Activated gamma-delta T cell treated with anti-CD3 and anti-CD28 coated beads, Interleukin-2, amount 50 U/mL, for 16 hours (primary cell): Measurements from ENCODE around the gene TEX30.
"Not testable (repeated sequence)": the region's sequence is repeated elsewhere in the genome, so short reads cannot be mapped to it uniquely, and the experiment has no call there.

Source experiments
- DNase-seq: peaks from one replicate; pipeline ENCODE4 v3.0.0-alpha.2; 2020; ENCODE audit warnings: low read depth

TEX30 gene

GRCh38 chr13:102773441-102774213 is at the start of gene TEX30:
TSS of gene TEX30 (minus strand) at chr13:102773786. CDS start at chr13:102770026, 3,760 bp downstream.
- peak; percentile 77 for DNase-seq

GRCh38 chr13:102817907-102818306 is 44.3 kb upstream of the TEX30 start:
- DNase-seq, result no peak

- no peak for DNase-seq
These were observed 43.7 kb upstream of the TEX30 start for GRCh38 chr13:102817241-102817640.

- no peak for DNase-seq
These were observed 43.1 kb upstream of the TEX30 start for GRCh38 chr13:102816708-102817107.

- DNase-seq, result no peak
These were observed 42.2 kb upstream of the TEX30 start for GRCh38 chr13:102815788-102816187.

GRCh38 chr13:102814793-102815192 is 41.2 kb upstream of the TEX30 start:
- DNase-seq, result no peak

- no peak for DNase-seq
These were observed 40.5 kb upstream of the TEX30 start for GRCh38 chr13:102814025-102814607.

GRCh38 chr13:102812611-102813287 is 39.2 kb upstream of the TEX30 start:
- DNase-seq, result no peak

- no peak for DNase-seq
These were observed 34.1 kb upstream of the TEX30 start for GRCh38 chr13:102807699-102808098.

- no peak for DNase-seq
These were observed 32.1 kb upstream of the TEX30 start for GRCh38 chr13:102805680-102806079.

GRCh38 chr13:102800145-102801041 is 26.8 kb upstream of the TEX30 start:
- DNase-seq, result peak; percentile 79

GRCh38 chr13:102799426-102800144 is 26.0 kb upstream of the TEX30 start:
- DNase-seq, result no peak

- DNase-seq, result peak; percentile 58
These were observed 25.2 kb upstream of the TEX30 start, which contains the start of the genes BIVM and POGLUT2 for GRCh38 chr13:102798581-102799425. TSS of gene BIVM (plus strand) at chr13:102799119. CDS start at chr13:102807268, 8,149 bp downstream. TSS of gene POGLUT2 (minus strand) at chr13:102798976. CDS start at chr13:102798670, 306 bp downstream.

GRCh38 chr13:102793611-102794355 is 20.2 kb upstream of the TEX30 start:
- DNase-seq, result no peak

GRCh38 chr13:102792396-102792795 is 18.8 kb upstream of the TEX30 start:
- no peak for DNase-seq

- no peak for DNase-seq
These were observed 15.1 kb upstream of the TEX30 start for GRCh38 chr13:102788683-102789082.

- DNase-seq, result no peak
These were observed 10.9 kb upstream of the TEX30 start for GRCh38 chr13:102784483-102784882.

- no peak for DNase-seq
These were observed 8.0 kb upstream of the TEX30 start for GRCh38 chr13:102781591-102781990.

- DNase-seq, result not testable (repeated sequence)
These were observed 7.1 kb upstream of the TEX30 start for GRCh38 chr13:102780656-102781055.
